DND-41 (cell line): ENCODE results near the gene PLEKHA6.

Source experiments
- ATAC-seq: fragments of 200-7000 bp; cut with Tn5 transposase; 3 replicates; pipeline ENCODE4 v1.9.1; 2021; ENCODE audit warnings: low read depth; ENCODE audit not compliant: insufficient read depth
- DNase-seq: peaks from one replicate; pipeline ENCODE4 v3.0.0-alpha.2; 2020
- H2AFZ ChIP-seq: 2 replicates; pipeline ENCODE4 v1.6.0; 2012; ENCODE audit warnings: low read depth, low read length
- H3K27ac ChIP-seq: 2 replicates; pipeline ENCODE4 v1.5.1; 2012; ENCODE audit warnings: low read length, inconsistent platforms
- H3K27me3 ChIP-seq: fragments of 200-600 bp; sonication (generic); 2 replicates; pipeline ENCODE4 v1.6.0; 2012; ENCODE audit warnings: low read length, mild to moderate bottlenecking, inconsistent platforms; ENCODE audit not compliant: insufficient read depth, poor library complexity
- H3K36me3 ChIP-seq: 2 replicates; pipeline ENCODE4 v1.5.1; 2012; ENCODE audit warnings: low read length, inconsistent platforms; ENCODE audit not compliant: insufficient read depth
- H3K4me1 ChIP-seq: 2 replicates; pipeline ENCODE4 v1.5.1; 2012; ENCODE audit warnings: mild to moderate bottlenecking, low read length; ENCODE audit not compliant: insufficient read depth
- H3K4me2 ChIP-seq: 2 replicates; pipeline ENCODE4 v1.6.0; 2012; ENCODE audit warnings: mild to moderate bottlenecking, moderate library complexity, low read length, inconsistent platforms; ENCODE audit not compliant: insufficient read depth
- H3K4me3 ChIP-seq, 2 experiments: fragments of 200-600 bp in 1 of 2; shearing (Covaris generic) in 1 of 2; 2 replicates each; pipeline ENCODE4 v1.5.1; 2012 to 2016; ENCODE audit warnings: inconsistent platforms in 2 of 2, low read length in 2 of 2, mild to moderate bottlenecking in 2 of 2, low read depth in 1 of 2, moderate library complexity in 1 of 2
- H3K79me2 ChIP-seq: 2 replicates; pipeline ENCODE4 v1.6.0; 2012; ENCODE audit warnings: low read length, inconsistent platforms; ENCODE audit not compliant: insufficient read depth
- H3K9ac ChIP-seq: 2 replicates; pipeline ENCODE4 v1.6.0; 2012; ENCODE audit warnings: low read depth, mild to moderate bottlenecking, inconsistent platforms, low read length, moderate library complexity
- H3K9me3 ChIP-seq: 2 replicates; pipeline ENCODE4 v1.5.1; 2012; ENCODE audit warnings: low read length, moderate library complexity, mild to moderate bottlenecking, inconsistent platforms; ENCODE audit not compliant: insufficient read depth, severe bottlenecking
- H4K20me1 ChIP-seq: 2 replicates; pipeline ENCODE4 v1.6.0; 2012; ENCODE audit warnings: low read length; ENCODE audit not compliant: insufficient read depth
- EZH2 ChIP-seq: IDR thresholded peaks from 3 replicates; pipeline ENCODE4 v1.6.1; 2012; ENCODE audit warnings: borderline replicate concordance, low read depth, mild to moderate bottlenecking, moderate library complexity, low read length, inconsistent platforms; ENCODE audit not compliant: severe bottlenecking
- TF ChIP-seq, protein P1 (sequence below): IDR thresholded peaks from 2 replicates; pipeline ENCODE4 v1.5.1; 2012; ENCODE audit warnings: borderline replicate concordance, low read length, moderate library complexity, mild to moderate bottlenecking; ENCODE audit not compliant: poor library complexity, severe bottlenecking; ENCODE audit errors: extremely low read depth

The PLEKHA6 gene

DNA sequence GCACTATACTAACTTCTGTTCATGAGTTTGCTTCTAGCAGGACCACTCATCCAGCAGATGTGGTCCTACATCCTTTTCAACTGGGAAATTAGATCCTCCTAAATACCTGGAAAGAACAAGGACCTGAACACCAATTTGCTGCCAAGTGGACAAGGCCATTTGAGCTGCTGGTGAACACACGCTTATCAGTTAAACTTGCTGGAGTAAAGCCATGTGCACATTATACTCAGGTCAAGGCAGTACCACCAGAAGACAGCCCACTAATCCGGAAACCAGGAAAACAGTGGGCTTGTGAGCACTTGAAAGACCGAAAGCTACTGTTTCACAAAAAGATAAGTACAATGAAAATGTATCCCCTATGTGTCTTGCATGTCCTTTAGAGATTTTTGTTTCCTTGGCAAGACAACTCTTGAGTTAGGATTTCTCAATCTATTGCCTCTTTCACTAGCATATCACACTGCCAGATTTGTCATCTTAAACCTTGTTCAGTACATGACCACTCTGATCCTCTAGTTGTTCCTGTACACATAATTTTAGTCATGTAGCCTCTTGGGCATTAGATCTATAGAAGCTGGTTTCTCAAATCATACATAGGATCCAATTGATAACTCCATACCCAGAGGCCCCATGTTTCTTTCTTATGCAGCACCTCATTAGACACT lies 189.1 kb downstream of the PLEKHA6 start:
- no peak overlapping the region for H3K27ac ChIP-seq
- no peak overlapping the region for H3K4me2 ChIP-seq
- H4K20me1 ChIP-seq: no peaks in the 10 kb centered on the region
- TF ChIP-seq, protein P1, sequence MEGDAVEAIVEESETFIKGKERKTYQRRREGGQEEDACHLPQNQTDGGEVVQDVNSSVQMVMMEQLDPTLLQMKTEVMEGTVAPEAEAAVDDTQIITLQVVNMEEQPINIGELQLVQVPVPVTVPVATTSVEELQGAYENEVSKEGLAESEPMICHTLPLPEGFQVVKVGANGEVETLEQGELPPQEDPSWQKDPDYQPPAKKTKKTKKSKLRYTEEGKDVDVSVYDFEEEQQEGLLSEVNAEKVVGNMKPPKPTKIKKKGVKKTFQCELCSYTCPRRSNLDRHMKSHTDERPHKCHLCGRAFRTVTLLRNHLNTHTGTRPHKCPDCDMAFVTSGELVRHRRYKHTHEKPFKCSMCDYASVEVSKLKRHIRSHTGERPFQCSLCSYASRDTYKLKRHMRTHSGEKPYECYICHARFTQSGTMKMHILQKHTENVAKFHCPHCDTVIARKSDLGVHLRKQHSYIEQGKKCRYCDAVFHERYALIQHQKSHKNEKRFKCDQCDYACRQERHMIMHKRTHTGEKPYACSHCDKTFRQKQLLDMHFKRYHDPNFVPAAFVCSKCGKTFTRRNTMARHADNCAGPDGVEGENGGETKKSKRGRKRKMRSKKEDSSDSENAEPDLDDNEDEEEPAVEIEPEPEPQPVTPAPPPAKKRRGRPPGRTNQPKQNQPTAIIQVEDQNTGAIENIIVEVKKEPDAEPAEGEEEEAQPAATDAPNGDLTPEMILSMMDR: no peak
- no peak for TF ChIP-seq EZH2
- no peaks in the 10 kb centered on the region for H3K27me3 ChIP-seq
- H3K36me3 ChIP-seq: no peaks in the 10 kb centered on the region
- H3K79me2 ChIP-seq: no peaks in the 10 kb centered on the region
- H2AFZ ChIP-seq: no peak overlapping the region
- H3K9ac ChIP-seq: no peak overlapping the region
- DNase-seq (no peak), ATAC-seq (no peak)
- no peaks in the 10 kb centered on the region for H3K4me1 ChIP-seq
- no peak overlapping the region for H3K4me3 ChIP-seq
- peaks cover 35% of the 10 kb centered on the region for H3K9me3 ChIP-seq

DNA sequence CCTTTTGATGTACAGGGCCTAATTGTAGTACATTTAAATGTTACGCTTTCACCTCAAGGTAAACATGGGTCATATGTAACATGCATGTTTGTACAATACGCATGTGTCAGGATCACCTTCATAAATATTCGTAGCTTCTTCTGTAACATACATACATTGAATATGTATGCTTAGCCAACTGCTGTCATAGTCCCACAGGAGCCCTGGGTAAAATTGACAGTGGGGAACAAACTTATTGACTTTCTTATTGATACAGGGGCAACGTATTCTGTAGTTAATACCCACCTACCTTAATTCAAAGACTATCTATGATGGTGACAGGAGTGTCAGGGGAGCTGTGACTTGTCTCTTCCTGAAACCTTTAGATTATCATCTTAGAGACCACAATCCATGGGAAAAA lies 189.9 kb downstream of the PLEKHA6 start:
- Histone ChIP-seq H3K9me3 (peaks cover 35% of the 10 kb centered on the region), H4K20me1 (no peaks in the 10 kb centered on the region), H3K4me2 (no peak overlapping the region), H3K4me1 (no peaks in the 10 kb centered on the region), H3K79me2 (no peaks in the 10 kb centered on the region), H2AFZ (no peak overlapping the region), H3K9ac (no peak overlapping the region), H3K27ac (no peak overlapping the region), H3K36me3 (no peaks in the 10 kb centered on the region), H3K4me3 (no peak overlapping the region), H3K27me3 (no peaks in the 10 kb centered on the region)
- no peak for ATAC-seq
- no peak for TF ChIP-seq EZH2
- TF ChIP-seq, protein P1: no peak
- DNase-seq: no peak
